ENCODE results near the gene JKAMP.

The JKAMP gene

DNA sequence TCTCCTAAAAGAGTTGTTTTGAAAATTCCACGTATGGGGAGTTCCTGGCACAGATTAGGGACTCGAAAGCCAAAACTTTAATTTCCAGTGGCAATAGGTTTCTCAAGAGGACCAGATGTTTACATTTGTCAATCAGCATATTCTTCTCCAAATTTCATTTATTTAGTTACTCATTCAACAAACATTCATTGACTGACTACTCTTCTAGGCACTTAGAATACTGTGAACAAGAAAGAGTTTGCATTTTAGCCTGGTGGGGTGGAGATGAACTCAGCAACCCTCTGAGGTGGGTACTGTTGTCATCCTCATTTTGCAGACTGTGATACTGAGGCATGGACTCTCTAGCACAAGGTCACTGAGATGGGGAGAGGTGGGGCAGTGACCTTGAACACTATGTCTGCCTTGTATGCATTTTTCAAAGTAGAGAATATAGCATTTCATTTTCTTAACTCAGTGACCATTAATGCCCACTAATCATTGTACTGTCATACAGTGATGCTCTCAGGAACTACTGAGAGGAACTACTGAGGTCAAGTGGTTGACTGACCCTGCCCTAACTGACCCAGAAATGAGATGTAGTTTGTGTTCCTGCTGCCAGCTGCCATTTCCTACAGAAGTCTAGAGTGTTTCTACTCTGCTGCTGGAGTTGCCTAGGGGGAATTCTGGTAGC, 2.3 kb upstream of the JKAMP start:
- no peak for DNase-seq (ENCODE audit: low read depth)

DNA sequence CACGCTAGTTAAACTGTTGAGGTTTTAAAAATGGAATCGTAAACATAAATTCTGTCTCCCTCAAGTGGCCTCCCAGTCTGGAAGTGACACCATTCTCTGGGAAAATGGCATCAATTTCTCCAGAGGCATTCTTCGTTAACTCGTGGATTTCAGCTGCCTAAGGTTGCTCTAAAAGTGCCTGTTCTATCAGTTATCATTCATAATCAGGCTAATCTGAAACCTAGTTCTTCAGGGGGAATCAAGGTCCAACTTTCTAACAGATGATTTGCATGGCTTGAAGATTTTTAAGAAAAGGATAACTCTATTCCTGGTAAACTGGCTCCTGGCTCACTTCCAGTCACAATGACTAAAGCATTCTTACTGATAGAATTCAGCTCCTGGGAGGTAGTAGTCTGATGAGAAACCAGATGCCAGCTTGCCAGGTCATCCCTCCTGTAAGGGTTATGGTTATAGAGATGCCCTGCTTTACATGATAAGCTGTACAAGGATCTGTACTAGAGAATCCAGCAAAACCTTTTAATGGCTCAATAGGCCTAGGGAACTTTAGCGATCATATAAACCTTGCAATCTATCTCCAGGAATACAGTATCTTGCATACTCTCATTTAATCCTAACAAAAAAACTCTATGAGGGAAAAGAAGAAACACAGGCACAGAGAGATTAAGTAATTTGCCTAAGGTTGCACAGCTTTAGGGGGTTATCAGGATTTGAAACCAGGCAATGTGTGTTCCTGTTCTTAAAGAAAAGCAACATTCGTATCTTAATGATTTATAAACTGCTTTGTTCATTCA, 1.6 kb upstream of the JKAMP start:
- DNase-seq (ENCODE audit: low read depth) = no peak

DNA sequence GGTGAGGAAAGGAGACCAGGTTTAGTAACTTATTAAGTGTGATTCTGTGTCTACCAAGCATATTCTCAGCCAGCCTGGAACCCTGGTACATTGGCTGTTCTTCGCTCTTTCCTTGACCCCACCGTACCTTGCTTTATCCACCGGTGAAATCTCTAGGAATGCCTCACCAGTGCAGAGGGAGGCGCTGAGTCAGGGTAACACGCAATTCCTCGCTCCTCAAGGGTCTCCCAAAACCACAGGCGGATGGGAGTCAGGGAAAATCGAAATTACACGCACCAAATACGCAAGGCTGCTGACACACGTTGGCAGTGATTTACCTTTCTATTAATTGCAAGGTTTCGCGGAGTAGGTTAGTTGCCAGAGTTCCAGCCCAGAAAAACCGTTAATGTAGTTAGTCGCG, 954 bp upstream of the JKAMP start:
- DNase-seq (ENCODE audit: low read depth) = no peak

DNA sequence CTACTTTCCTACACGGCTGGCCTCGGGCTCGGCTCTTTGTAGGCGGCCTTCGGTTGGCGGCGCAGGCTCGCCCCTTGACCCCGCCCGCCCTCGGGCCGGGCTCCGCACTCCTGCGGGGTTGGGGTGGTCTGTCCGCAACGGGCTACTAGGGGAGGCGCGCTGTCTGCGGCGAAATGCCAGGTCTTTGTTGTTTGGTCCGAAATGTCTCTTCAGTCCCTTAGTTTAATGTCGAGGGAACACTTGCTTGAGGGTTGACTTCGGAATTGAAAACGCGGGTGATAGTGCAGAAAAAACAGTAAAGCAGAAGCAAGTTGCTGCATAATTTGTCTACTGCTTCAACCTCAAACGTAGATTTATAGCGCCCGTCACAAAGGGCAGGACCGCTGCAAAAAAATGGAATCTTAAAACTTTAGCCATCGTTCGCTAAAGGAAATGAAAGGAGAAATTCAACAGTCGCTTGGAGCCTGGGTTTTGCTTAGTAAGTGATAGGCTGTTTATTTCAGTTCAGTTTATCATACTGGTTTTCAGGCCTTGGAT, 390 bp downstream of the JKAMP start:
- no peak for DNase-seq (ENCODE audit: low read depth)

DNA sequence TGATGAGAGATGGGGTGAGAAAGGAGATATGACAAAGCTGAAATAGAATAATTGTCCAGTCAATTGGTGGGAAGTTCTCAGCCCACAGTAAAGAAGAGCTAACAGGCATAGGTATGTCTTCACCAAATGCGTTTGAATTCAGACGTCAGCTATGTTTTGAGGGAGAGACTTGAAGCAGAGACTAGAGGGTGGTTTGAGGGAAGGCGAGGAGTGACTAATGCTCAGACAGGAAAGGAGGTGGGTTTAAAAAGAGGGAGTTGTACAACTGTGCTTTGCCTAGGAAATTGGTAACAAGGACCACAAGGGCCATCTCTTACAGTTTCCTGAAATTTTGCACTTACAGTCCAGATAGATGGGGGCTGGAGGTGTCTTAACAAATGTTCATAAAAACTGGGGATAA, 6.4 kb downstream of the JKAMP start:
- no peak for DNase-seq (ENCODE audit: low read depth)

DNA sequence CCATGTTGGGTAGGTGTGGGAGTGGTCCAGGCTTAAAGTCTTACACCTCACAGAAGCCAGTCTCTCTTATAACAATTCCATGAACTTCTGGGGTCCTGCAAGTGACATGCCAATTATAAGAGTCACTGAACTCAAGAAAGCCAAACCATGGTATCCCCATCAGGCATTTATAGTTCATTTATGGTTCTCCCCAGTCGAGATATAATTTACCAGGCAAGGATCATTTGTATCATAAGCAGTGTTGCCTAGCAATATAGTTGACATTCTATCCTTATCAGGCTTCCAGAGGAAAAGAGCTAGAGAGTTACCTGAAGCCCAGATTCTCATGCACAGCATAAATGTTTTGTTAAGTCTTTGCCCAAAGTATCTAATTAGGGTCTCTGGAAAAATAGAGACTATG, 8.1 kb downstream of the JKAMP start:
- no peak for DNase-seq (ENCODE audit: low read depth)

DNA sequence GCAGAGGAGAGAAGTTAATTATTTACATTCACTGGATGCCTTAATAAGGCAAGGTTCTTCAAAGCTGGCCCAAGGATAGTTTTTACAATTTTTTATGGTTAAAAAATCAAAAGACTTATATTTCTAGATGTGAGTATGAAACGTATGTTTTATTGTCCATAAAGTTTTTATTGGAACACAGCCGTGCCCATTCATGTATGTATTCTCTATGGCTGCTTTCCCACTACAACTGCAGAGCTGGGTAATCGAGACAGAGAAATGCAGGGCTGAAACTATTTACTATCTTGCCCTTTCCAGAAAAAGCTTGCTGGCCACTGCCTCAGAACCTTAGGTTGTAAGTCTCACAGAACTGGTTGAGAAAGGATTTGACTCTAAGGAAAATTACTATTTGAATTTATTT, 16.4 kb downstream of the JKAMP start:
- DNase-seq (ENCODE audit: low read depth) = no peak

DNA sequence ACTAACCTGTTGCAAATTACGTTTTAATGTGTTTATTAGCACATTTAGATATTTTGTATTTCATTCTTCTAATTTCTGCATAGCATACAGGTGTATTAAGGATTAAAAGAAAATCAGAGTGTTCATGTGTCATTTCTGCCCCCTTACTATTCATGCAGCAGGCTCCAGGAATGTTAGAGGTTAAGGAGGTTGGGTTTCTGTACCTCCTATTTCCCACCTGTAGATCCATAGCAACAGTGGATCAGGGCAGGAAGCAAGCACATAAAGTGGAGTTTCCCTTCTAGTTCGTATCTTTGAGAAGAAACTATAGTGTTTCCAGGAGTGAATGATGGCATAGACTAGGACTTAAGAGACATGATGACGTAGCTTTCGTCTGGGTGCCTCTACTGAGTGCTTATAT, 18.9 kb downstream of the JKAMP start:
- DNase-seq (ENCODE audit: low read depth) = no peak

DNA sequence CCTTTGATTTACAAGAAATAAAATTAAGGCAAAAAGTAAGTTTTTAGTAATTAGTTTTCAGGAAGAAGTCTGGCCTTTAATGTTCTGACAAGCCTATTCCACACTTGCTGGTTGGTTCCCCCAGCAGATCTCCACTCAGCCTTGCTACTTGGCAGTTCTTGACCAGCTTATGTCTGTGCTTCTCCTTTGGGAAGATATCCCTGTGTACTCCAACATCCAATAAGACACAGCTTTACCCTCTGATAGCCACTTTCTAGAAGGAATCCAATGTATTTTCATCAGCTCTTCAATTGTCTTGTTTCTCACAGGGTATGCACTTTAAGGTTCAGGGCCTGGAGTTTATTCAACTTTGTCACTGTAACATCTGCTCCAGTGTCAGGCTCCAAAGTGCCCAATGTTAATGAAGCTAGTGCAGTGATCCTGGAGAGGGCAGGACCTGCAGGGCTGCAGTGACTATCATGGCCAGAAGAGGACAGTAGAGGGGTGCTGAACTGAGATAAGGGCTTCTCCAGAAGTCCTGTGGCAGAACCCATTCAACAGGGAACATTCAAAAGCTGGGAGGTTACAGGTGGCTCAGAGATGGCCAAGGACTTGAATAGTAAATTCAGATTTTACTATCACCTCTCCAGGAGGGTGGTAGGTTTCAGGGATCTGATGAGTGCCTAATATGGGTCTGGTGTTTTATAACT, 22.9 kb downstream of the JKAMP start:
- DNase-seq (ENCODE audit: low read depth) = peak; percentile 22

DNA sequence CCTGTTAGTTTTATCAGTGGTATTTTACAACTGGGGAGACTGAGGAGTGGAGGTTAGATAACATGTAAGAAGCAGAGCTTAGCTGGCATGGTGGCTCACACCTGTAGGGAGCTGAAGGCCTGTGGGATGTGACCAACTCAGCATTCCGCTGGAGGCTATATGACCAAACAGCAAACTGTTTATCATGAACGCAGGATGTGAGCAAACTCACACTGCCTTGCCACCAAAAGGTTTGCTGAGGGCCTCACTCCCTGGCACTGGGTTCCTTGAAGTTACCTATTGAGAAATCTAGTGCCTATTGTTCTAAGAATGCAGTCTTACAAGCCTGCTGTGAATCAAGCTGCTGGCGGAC, 23.4 kb downstream of the JKAMP start:
- DNase-seq (ENCODE audit: low read depth) = no peak

DNA sequence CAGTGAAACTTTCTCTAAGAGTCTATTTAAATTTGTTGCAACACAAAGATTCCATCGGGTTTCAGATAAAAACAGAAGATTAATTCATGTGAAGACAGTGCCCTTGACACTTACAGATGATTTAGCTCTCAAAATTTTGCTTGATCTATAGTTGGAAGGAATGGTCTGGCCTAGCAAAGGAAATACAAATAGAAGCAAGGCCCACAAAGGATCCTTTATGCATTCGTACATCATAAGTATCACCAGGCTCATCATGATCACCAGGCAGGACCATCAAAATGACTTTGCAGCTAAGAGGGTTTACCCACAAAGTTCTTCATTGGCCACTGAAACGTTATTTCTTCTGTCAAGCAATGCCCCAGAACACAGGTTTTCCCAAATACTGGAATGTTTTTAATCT, 24.8 kb downstream of the JKAMP start:
- no peak for DNase-seq (ENCODE audit: low read depth)

DNA sequence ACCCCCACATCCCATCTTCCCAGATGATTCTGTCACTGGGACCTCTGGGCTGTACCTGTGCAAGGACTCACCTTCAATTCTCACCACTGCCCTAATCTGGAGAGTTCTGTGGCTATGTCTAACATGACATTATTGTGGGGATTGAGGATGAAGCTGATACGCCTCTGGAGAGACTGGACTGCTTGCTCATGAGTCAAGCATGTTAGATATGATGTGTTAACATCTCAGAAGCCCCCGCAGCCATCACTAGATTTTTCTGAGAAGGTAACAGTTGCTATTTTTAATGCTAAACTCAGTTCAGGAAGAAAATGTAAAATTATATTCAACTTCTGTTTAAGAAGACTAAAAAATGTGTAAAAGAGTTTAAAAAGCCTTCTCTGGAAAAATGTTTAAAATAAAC, 25.7 kb downstream of the JKAMP start:
- DNase-seq (ENCODE audit: low read depth) = no peak

DNA sequence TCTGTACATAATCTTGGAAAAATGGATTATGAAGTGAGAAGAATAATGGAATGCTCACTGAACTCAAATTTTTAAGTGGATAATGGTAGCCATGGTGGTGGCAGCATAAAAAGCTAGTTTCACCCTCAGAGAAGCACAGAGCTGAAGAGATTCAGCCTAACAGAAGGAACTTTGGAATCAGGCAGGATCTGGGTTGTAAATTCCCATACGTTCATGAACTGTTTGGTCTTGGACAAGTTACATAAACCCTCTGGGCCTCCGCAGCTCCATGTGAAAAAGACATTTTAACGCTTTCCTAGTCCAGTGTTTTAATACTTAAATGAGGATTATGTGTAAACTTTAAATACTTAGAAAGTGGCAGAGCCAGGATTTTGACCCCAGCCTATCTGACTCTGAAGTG, 26.6 kb downstream of the JKAMP start:
- DNase-seq (ENCODE audit: low read depth) = no peak

DNA sequence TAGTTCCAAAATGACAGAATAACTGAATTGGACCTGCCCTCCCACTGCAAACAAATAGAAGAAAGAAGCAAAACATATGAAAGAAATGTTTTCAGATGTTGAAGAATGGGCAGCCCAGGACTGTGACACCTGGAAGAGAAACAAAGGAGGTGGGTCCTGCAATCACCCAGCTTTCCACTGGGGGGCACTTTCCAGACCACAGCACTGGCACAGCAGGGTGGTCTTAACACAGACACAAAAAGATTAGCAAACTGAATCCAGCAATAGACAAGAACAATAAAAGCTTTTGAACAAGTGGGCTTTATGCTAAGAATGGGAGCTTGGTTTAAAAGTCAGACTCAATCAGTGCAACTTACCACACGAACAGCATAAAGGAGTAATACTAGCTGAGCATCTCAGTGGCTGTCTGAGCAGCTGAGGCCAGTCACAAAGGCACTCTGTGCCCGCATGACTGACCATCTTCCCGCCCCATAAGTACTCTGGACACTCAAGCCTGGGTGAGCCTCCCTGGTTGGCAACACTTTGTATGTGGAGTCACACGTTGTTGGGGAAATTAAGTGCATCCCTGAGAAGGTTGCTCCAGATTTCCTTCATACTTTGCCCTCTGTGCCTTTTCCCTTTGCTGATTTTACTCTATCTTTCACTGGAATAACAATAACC, 27.7 kb downstream of the JKAMP start:
- DNase-seq (ENCODE audit: low read depth) = no peak

DNA sequence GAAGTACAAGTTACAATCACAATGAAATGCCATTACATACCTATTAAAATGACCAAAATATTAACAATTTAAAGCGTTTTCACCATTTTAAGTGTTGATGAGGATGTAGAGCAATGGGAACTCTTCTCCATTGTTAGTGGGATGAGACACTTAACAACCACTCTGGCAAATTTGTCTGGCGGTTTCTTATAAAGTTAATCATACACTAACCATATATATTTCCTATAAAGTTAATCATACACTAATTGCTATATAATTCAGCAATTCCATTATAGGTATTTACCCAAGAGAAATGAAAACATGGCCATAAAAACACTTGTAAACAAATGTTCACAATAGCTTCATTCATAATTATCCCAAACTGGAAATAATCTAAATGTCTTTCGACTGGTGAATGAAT, 35.9 kb downstream of the JKAMP start:
- DNase-seq (ENCODE audit: low read depth) = no peak

DNA sequence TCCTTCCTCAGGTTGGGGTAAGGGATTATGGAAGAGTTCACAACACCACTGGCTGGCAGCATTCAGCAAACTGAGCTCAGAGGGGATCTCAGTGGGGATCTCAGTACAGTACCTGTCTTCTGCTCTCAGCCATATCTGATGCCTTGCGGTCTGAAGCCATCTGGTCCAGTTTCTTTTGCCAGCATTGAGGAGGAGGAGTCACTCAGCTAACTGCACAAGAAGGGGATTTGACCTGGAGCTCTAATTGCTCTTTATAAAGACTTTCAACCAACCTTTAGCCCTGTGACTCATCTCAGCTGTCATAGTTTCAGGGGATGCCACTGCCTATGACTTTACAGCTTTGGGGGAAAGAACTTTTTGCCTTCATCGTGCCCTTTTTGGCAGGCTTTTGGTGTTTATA, 44.9 kb downstream of the JKAMP start:
- no peak for DNase-seq (ENCODE audit: low read depth)

DNA sequence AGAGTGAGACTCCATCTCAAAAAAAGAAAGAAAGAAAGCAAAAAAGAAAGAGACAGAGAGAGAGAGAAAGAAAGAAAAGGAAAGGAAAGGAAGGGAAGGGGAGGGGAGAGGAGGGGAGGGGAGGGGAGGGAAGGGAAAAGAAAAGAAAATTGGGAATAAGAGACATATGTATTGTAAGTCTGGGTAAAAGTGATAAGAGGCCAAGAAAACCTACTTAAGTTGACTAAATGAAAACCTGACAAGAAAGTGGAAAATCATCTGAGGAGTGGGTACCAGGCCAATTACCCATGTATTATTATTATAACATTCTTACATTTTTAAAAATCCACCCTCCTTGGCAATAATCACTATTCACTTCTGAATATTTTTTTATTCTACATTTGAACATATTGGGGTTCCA, 46.0 kb downstream of the JKAMP start:
- DNase-seq (ENCODE audit: low read depth) = no peak

DNA sequence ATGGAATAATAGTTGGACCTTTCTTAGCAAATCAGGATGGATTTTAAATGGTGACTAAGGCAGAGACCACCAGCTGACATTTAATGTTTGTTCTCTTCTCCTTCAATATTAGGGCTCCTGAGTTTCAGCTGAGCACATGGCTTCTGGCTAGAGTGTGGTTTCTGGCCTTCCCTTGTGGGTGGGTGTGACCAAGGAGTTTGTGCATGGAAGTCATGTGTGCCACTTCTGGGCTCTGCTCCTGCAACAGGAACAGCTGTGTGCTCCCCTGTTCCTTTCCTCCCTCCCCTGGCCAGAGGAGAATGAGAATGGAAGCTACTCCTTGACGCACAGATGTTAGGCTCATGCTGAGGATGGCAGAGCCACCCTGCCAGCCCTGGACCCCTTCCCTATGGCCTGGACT, 48.1 kb downstream of the JKAMP start:
- no peak for DNase-seq (ENCODE audit: low read depth)

DNA sequence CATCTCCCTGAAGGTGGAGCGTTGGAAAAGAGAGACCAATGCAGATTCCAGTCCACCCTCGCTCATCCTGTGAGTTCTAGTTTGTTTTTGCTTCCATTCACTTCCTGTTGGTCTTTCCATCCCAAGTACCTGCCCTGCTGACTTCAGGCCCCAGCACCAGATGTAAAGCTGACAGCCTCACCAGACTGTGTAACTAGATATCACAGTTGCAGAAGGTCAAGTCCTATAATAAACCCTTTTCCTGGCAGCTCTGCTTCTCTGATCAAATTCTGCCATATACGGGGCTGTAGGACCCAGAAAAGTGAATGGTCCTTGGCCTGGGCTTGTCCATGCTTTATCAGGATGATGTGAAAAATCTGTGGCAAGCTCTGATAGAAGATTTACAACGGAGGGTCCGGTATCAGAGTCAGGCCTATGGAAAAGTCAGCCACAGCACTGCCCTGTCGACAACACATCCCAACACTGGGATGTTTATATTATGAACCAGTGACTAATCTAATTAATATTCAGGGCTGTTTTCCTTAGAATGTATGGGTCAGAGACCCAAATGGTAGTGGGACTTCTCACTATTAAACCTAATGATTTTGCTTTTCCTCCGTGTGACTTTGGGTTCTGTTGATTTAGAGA, 50.2 kb downstream of the JKAMP start:
- no peak for DNase-seq (ENCODE audit: low read depth)

DNA sequence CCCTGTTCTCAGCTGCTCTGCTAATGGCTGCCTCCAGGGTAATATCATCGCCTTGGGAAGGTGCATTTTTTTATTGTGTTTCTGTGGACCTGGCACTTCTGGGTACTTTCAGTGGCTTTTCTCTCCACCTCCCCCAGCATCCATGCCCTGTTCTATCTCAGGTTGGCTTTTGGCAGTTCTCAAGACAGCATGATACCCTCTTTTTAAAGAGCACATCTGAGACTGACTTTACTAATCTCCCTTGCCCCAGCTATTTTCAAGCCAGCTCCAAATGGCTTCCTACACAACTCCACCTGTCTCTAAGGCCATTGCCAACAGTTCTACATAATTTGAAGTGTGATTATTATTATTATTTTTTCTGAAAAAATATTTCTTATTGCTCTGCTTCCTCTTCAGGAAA, 53.2 kb downstream of the JKAMP start:
- DNase-seq (ENCODE audit: low read depth) = no peak

DNA sequence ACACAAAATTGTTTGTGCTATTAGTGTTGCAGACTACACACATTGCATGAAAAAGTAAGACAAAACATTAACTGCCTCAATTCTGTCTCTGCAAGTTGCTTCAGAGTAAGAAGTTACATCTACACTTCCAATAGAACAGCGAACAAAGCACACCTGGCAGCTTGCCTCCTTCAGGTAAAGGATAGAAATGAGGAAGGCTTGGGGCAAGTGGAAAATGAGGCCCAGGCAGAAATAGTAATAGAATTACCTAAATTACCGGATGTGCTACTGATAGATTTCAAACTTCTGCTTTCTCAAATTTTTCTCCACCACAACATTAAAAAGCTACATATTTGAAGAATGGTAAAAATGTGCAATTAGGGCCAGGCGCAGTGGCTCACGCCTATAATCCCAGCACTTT, 54.6 kb downstream of the JKAMP start:
- DNase-seq (ENCODE audit: low read depth) = no peak

DNA sequence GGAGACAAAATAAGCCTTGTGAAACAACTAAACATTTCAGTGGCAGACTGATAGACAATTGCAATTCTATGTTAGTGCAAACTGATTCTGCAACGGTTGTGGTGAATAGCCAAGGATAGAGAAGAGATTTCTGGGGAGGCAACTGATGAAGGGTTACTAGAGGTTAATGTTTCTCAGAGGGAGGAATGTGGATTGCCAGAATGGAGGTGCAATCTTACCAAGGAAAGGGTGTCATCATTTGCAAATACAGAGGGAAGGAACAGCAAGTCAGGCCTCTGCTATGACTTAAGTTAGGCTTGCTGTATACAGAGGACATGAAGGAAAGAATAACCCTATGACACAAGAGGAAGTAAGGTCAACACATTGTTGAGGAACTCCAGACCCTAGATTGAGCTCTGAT, 56.5 kb downstream of the JKAMP start:
- DNase-seq (ENCODE audit: low read depth) = no peak

Measured in stimulated activated CD8-positive, alpha-beta memory T cell treated with anti-CD3 and anti-CD28 coated beads, Interleukin-4, amount 100 ng/mL, for 24 hours (primary cell).